CD4-positive, alpha-beta T cell (primary cell): ENCODE results near the gene RPS6KA2. TPM values are rescaled to one million over a fixed set of nuclear protein-coding genes. Genes with fewer than 3 reads are reported as not detected.

Experiments
- ATAC-seq: fragments of 200-7000 bp; cut with Tn5 transposase; one replicate; pipeline ENCODE4 v1.10.0; 2022; ENCODE audit warnings: mild to moderate bottlenecking; ENCODE audit not compliant: poor library complexity
- CTCF ChIA-PET: fragments of 350-600 bp; sonication (Branson Sonifier 250); formaldehyde crosslinking; loops from one replicate; lab custom pipeline; 2021; ENCODE audit warnings: antibody characterized with exemption, inconsistent platforms; lab: Charles Lee
- POLR2A ChIA-PET: fragments of 350-600 bp; sonication (Branson Sonifier 250); formaldehyde crosslinking; loops from one replicate; lab custom pipeline; 2021; ENCODE audit warnings: antibody characterized with exemption, inconsistent platforms; lab: Charles Lee
- DNase-seq, 14 experiments: peaks; one replicate each; pipeline ENCODE4 v3.0.0-alpha.2; 2013 to 2020; ENCODE audit warnings: mixed read lengths in 2 of 14
- H3K27ac ChIP-seq, 2 donors: one replicate each; pipeline versions ENCODE4 v1.5.1 to v1.7.0; 2013; ENCODE audit warnings: low read length in 2 of 2, low read depth in 1 of 2, mild to moderate bottlenecking in 1 of 2
- H3K27me3 ChIP-seq, 2 experiments: 1 replicate in 1 of 2; 2 replicates in 1 of 2; pipeline versions ENCODE4 v1.6.1 to v1.7.0; 2013; ENCODE audit warnings: low read length in 2 of 2, control low read depth in 1 of 2, mild to moderate bottlenecking in 1 of 2, moderate library complexity in 1 of 2; ENCODE audit not compliant: insufficient read depth in 2 of 2, control insufficient read depth in 1 of 2
- H3K36me3 ChIP-seq: one replicate; pipeline ENCODE4 v1.6.1; 2013; ENCODE audit warnings: low read length, control low read depth; ENCODE audit not compliant: insufficient read depth
- H3K4me1 ChIP-seq: one replicate; pipeline ENCODE4 v1.6.1; 2013; ENCODE audit warnings: low read length, control low read depth; ENCODE audit not compliant: insufficient read depth
- H3K4me3 ChIP-seq: one replicate; pipeline ENCODE4 v1.5.1; 2013; ENCODE audit warnings: mild to moderate bottlenecking, low read length, moderate library complexity
- H3K9me3 ChIP-seq, 2 experiments: 1 replicate in 1 of 2; 2 replicates in 1 of 2; pipeline versions ENCODE4 v1.6.1 to v1.7.0; 2013; ENCODE audit warnings: low read length in 2 of 2, mild to moderate bottlenecking in 2 of 2, control low read depth in 1 of 2, moderate library complexity in 1 of 2; ENCODE audit not compliant: control insufficient read depth in 1 of 2, insufficient read depth in 1 of 2
- H3K27ac Mint-ChIP-seq: one replicate; pipeline ENCODE4 v1.8.0; 2020; ENCODE audit warnings: mixed read lengths
- H3K27me3 Mint-ChIP-seq: one replicate; pipeline ENCODE4 v1.8.0; 2021; ENCODE audit warnings: mixed read lengths
- H3K36me3 Mint-ChIP-seq: one replicate; pipeline ENCODE4 v1.8.0; 2021; ENCODE audit warnings: low read depth, mixed read lengths
- H3K4me1 Mint-ChIP-seq: one replicate; pipeline ENCODE4 v1.8.0; 2021; ENCODE audit warnings: low read depth, mixed read lengths
- H3K4me3 Mint-ChIP-seq: one replicate; pipeline ENCODE4 v1.8.0; 2020; ENCODE audit warnings: mild to moderate bottlenecking, mixed read lengths
- H3K9me3 Mint-ChIP-seq: one replicate; pipeline ENCODE4 v1.8.0; 2020; ENCODE audit warnings: mixed read lengths
- CTCF ChIP-seq: fragments of 200-600 bp; IDR thresholded peaks from one replicate; pipeline ENCODE4 v1.8.0; 2022; ENCODE audit warnings: antibody characterized with exemption, mild to moderate bottlenecking
- intact Hi-C, 2 experiments: fragments of 100-400 bp; cut with DNase I in 1 of 2; cut with micrococcal nuclease in 1 of 2; formaldehyde crosslinking; loops; one replicate each; pipeline versions ENCODE4 v1.15.1 to v1.9.0; 2023 to 2025; cut with DNase I, micrococcal nuclease
- total RNA-seq, 174 experiments: library from RNA in 2 of 174; stranded (reverse) in 2 of 174; gene quantifications; one replicate each; pipeline ENCODE4 v1.2.3 and lab custom pipeline; 2021 to 2026

RPS6KA2 gene
- total RNA-seq, 2 experiments from 2014 or later: 5.6 to 6.2 TPM

GRCh38 chr6:166459906-166460305 is 167.1 kb downstream of the RPS6KA2 start:
- intact Hi-C loops: no loop called here
- Mint-ChIP-seq H3K27ac (no peak overlapping the region), H3K27me3 (no peaks in the 10 kb centered on the region), H3K36me3 (peaks cover 15% of the 10 kb centered on the region), H3K4me1 (peaks cover 4% of the 10 kb centered on the region), H3K4me3 (no peak overlapping the region), H3K9me3 (no peaks in the 10 kb centered on the region)
- Histone ChIP-seq H3K36me3 (no peaks in the 10 kb centered on the region), H3K27me3 (no peaks in the 10 kb centered on the region), H3K4me1 (peaks cover 3% of the 10 kb centered on the region), H3K4me3 (no peak overlapping the region), H3K9me3 (peaks cover 0 to 3% of the 10 kb centered on the region in 2 experiments), H3K27ac (no peak overlapping the region)
- DNase-seq (no peak), ATAC-seq (no peak)
- TF ChIP-seq CTCF: no peak
- ChIA-PET POLR2A (no interaction called here), CTCF (no interaction called here)

DNA sequence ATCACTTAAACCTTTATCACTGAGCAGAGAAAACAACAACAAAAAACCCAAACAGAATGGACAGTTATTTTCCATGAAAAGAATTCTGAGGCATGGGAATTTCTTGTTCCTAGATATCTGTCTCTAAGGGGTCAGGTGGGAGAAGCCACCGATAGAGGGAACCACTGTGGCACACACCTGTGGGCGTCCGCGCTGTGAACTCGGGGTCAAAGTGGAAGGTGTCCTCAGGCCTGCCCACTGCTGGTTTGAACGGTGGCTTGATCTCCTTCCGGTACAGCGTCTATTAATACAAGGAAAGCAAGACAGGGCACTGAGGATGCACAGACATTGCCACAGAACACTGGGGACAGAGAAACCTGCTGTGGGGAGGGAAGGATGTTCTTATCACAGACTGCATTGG is 167.8 kb downstream of the RPS6KA2 start:
- peaks cover 15% of the 10 kb centered on the region for H3K36me3 Mint-ChIP-seq
- intact Hi-C loops: no loop called here
- H3K9me3 Mint-ChIP-seq: no peaks in the 10 kb centered on the region

GRCh38 chr6:166456395-166457156 is 170.5 kb downstream of the RPS6KA2 start:
- Histone ChIP-seq H3K27ac (no peak overlapping the region), H3K4me3 (no peak overlapping the region), H3K9me3 (peaks cover 0 to 3% of the 10 kb centered on the region in 2 experiments), H3K4me1 (peaks cover 3% of the 10 kb centered on the region), H3K36me3 (no peaks in the 10 kb centered on the region), H3K27me3 (no peaks in the 10 kb centered on the region)
- intact Hi-C loops: loop anchor here in 1 of 2 experiments (2.0 kb wide), 1 partner anchor 20 kb away; no protein-coding TSS in a partner anchor
- Mint-ChIP-seq H3K4me1 (peaks cover 4% of the 10 kb centered on the region), H3K4me3 (no peak overlapping the region), H3K9me3 (peaks cover 2% of the 10 kb centered on the region), H3K27me3 (no peaks in the 10 kb centered on the region), H3K27ac (no peak overlapping the region), H3K36me3 (peaks cover 15% of the 10 kb centered on the region)
- CTCF ChIA-PET: interaction anchor here (1.1 to 1.8 kb wide), 6 partner anchors 8 to 318 kb away, joined by 3 to 8 read pairs (median 4); no protein-coding TSS in a partner anchor
- ATAC-seq (no peak), DNase-seq (peak in 5 of 14 experiments; percentile 21 to 58 (median 47))
- peak; percentile 39 for TF ChIP-seq CTCF
- POLR2A ChIA-PET: no interaction called here

More for the DNA sequence above, 167.8 kb downstream of the RPS6KA2 start:
- Mint-ChIP-seq H3K4me3 (no peak overlapping the region), H3K27ac (no peak overlapping the region), H3K27me3 (no peaks in the 10 kb centered on the region), H3K4me1 (peaks cover 4% of the 10 kb centered on the region)
- H3K27me3 ChIP-seq: no peaks in the 10 kb centered on the region
- H3K4me1 ChIP-seq: peaks cover 3% of the 10 kb centered on the region
- H3K27ac ChIP-seq: no peak overlapping the region
- no peaks in the 10 kb centered on the region for H3K36me3 ChIP-seq
- ChIA-PET POLR2A (no interaction called here), CTCF (no interaction called here)
- no peak overlapping the region for H3K4me3 ChIP-seq
- TF ChIP-seq CTCF: no peak
- DNase-seq (no peak), ATAC-seq (no peak)
- H3K9me3 ChIP-seq: peaks cover 0 to 3% of the 10 kb centered on the region in 2 experiments
